ENCODE measurements around the gene WDFY4. TPM values are rescaled to one million over a fixed set of nuclear protein-coding genes. Genes with fewer than 3 reads are reported as not detected.

Gene WDFY4
- polyA plus RNA-seq, 2 of the 4 experiments (the other 2 are of a cell fraction) = not detected

- no peak for TF ChIP-seq ELK1 (IDR thresholded peaks at IDR 0.05; ENCODE audit: low read depth, low read length)
- no peak for TF ChIP-seq CTCF (IDR thresholded peaks at IDR 0.05)
Measured at GRCh38 chr10:48780341-48780740, 95.7 kb downstream of the WDFY4 start (continued).

- ATAC-seq = no peak; a peak in 1 of 6 replicates
- WGBS (ENCODE audit: missing lambda C conversion rate) = 25% methylated on average over 2 of the region's 2 CpGs
Measured at GRCh38 chr10:48782386-48782785, 97.7 kb downstream of the WDFY4 start.

GRCh38 chr10:48784031-48784430, 99.4 kb downstream of the WDFY4 start:
- Histone ChIP-seq H3K4me2 (no peak overlapping the region), H3K27ac (no peak overlapping the region), H3K4me1 (no peaks in the 10 kb centered on the region), H3K9me3 (no peaks in the 10 kb centered on the region), H3K4me3 (no peak overlapping the region)
- 0% methylated on average over 2 of the region's 2 CpGs for WGBS (ENCODE audit: missing lambda C conversion rate)
- POLR2A ChIA-PET = no interaction called here
- FAIRE-seq (no peak), ATAC-seq (no peak), DNase-seq (ENCODE audit: low read depth in 1 of 2, low spot score in 1 of 2) (no peak)
- CTCF ChIA-PET = no interaction called here
- TF ChIP-seq CEBPB (IDR thresholded peaks at IDR 0.05) (no peak), HMGXB4 (CRISPR knock-in tag; IDR thresholded peaks at IDR 0.05; ENCODE audit: borderline replicate concordance) (no peak), HDAC2 (IDR thresholded peaks at IDR 0.05) (no peak), JUNB (IDR thresholded peaks at IDR 0.05) (no peak), FOSB (CRISPR knock-in tag; IDR thresholded peaks at IDR 0.05) (no peak), PBX3 (IDR thresholded peaks at IDR 0.05) (no peak), E2F6 (IDR thresholded peaks at IDR 0.05; ENCODE audit: borderline replicate concordance, low read depth) (no peak), RAD21 (conservative IDR thresholded peaks at IDR 0.05 in 1 of 2, IDR thresholded peaks at IDR 0.05 in 1 of 2) (no peak), RNF2 (IDR thresholded peaks at IDR 0.05; ENCODE audit: borderline replicate concordance, low read depth) (no peak), NFE2L2 (conservative IDR thresholded peaks at IDR 0.05; ENCODE audit: low read length) (no peak), RFX5 (IDR thresholded peaks at IDR 0.05) (no peak), FOXS1 (CRISPR knock-in tag; IDR thresholded peaks at IDR 0.05) (no peak), KDM1A (IDR thresholded peaks at IDR 0.05; ENCODE audit: low read depth) (no peak), JUN (IDR thresholded peaks at IDR 0.05) (no peak), USF2 (IDR thresholded peaks at IDR 0.05) (no peak)

More at GRCh38 chr10:48782386-48782785, 97.7 kb downstream of the WDFY4 start:
- TF ChIP-seq BCL3 (IDR thresholded peaks at IDR 0.05) = no peak
- TF ChIP-seq FOSB (CRISPR knock-in tag; IDR thresholded peaks at IDR 0.05) = no peak
- TF ChIP-seq ZNF302 (CRISPR knock-in tag; IDR thresholded peaks at IDR 0.05) = no peak
- TF ChIP-seq PBX3 (IDR thresholded peaks at IDR 0.05) = no peak
- no peak for TF ChIP-seq TP53 (CRISPR knock-in tag; IDR thresholded peaks at IDR 0.05)
- no peak for TF ChIP-seq HOXB5 (CRISPR knock-in tag; IDR thresholded peaks at IDR 0.05)
- no peak for TF ChIP-seq MAZ (IDR thresholded peaks at IDR 0.05; ENCODE audit: borderline replicate concordance, low read depth, low read length)
- TF ChIP-seq EHF (CRISPR knock-in tag; IDR thresholded peaks at IDR 0.05) = no peak
- no peak for TF ChIP-seq EHMT2 (IDR thresholded peaks at IDR 0.05; ENCODE audit: low read depth)
- no peak for TF ChIP-seq CEBPB (IDR thresholded peaks at IDR 0.05)
- TF ChIP-seq POLR2AphosphoS2 (conservative IDR thresholded peaks at IDR 0.05; ENCODE audit: low read length) = no peak
- TF ChIP-seq EP300 (IDR thresholded peaks at IDR 0.05) = no peak
- TF ChIP-seq TFCP2L1 (CRISPR knock-in tag; IDR thresholded peaks at IDR 0.05) = no peak
- no peaks in the 10 kb centered on the region for H3K4me1 ChIP-seq
- DNase-seq (ENCODE audit: low read depth in 1 of 2, low spot score in 1 of 2) (no peak), FAIRE-seq (no peak)
- no peak overlapping the region for H3K27ac ChIP-seq
- no peak overlapping the region for H3K4me3 ChIP-seq
- H3K9me3 ChIP-seq = no peaks in the 10 kb centered on the region
- H3K4me2 ChIP-seq = no peak overlapping the region
- ChIA-PET CTCF (no interaction called here), POLR2A (no interaction called here)
